Epidermal melanocyte (primary cell): Measurements from ENCODE around the gene NDUFS7.

ENCODE experiments used
- DNase-seq: peaks from one replicate; pipeline ENCODE4 v3.0.0; 2011; ENCODE audit warnings: low spot score; ENCODE audit not compliant: insufficient read length

NDUFS7 gene

GRCh38 chr19:1384478-1385110 lies 887 bp downstream of the NDUFS7 start:
- no peak for DNase-seq

GRCh38 chr19:1385816-1386215 lies 2.1 kb downstream of the NDUFS7 start:
- no peak for DNase-seq

GRCh38 chr19:1386945-1387683 lies 3.4 kb downstream of the NDUFS7 start:
- DNase-seq: no peak

- no peak for DNase-seq
These were observed 4.3 kb downstream of the NDUFS7 start for GRCh38 chr19:1387684-1388636.

- DNase-seq: no peak
These were observed 4.9 kb downstream of the NDUFS7 start for GRCh38 chr19:1388637-1389026.

GRCh38 chr19:1389033-1389940 lies 5.6 kb downstream of the NDUFS7 start:
- DNase-seq: no peak

GRCh38 chr19:1390890-1391423 lies 7.2 kb downstream of the NDUFS7 start:
- no peak for DNase-seq

GRCh38 chr19:1392407-1392806 lies 8.7 kb downstream of the NDUFS7 start:
- DNase-seq: no peak

GRCh38 chr19:1392939-1393530 lies 9.3 kb downstream of the NDUFS7 start:
- no peak for DNase-seq

- no peak for DNase-seq
These were observed 10.1 kb downstream of the NDUFS7 start for GRCh38 chr19:1393841-1394240.

GRCh38 chr19:1394252-1395193 lies 10.8 kb downstream of the NDUFS7 start:
- no peak for DNase-seq

- no peak for DNase-seq
These were observed 11.7 kb downstream of the NDUFS7 start for GRCh38 chr19:1395194-1396018.

GRCh38 chr19:1396019-1396767 lies 12.5 kb downstream of the NDUFS7 start:
- DNase-seq: no peak

GRCh38 chr19:1396768-1397679 lies 13.3 kb downstream of the NDUFS7 start:
- no peak for DNase-seq

GRCh38 chr19:1397838-1398237 lies 14.1 kb downstream of the NDUFS7 start:
- no peak for DNase-seq

GRCh38 chr19:1399079-1399478 lies 15.4 kb downstream of the NDUFS7 start:
- DNase-seq: no peak

GRCh38 chr19:1399745-1400144 lies 16.0 kb downstream of the NDUFS7 start:
- DNase-seq: no peak
